ENCODE data around the gene ATP6AP1.
"Not testable (repeated sequence)": the region's sequence is repeated elsewhere in the genome, so short reads cannot be mapped to it uniquely, and the experiment has no call there.

DNA sequence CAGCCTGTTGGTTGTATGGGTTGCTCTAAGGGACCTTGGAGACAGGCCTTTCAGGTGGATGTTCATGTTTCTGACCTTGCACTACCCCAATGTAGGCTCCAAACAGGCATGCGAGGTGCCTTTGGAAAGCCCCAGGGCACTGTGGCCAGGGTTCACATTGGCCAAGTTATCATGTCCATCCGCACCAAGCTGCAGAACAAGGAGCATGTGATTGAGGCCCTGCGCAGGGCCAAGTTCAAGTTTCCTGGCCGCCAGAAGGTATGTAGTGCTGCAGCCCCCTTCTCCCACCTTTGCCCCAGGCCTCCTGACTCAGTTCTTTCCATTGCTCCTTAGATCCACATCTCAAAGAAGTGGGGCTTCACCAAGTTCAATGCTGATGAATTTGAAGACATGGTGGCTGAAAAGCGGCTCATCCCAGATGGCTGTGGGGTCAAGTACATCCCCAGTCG is 28.1 kb upstream of the ATP6AP1 start:
- not testable (repeated sequence) for TF ChIP-seq POLR2A, EP300 (IDR thresholded peaks at IDR 0.05)

Data from upper lobe of left lung (tissue), 4 donors.